PFSK-1 (cell line): ENCODE data around the gene SFTPB.

Experiments
- FOXP2 ChIP-seq: optimal IDR thresholded peaks from 2 replicates; pipeline ENCODE3; 2011; ENCODE audit warnings: borderline replicate concordance, control low read depth, inconsistent platforms; ENCODE audit not compliant: insufficient read depth; ENCODE audit errors: extremely low read length, extremely low read depth
- POLR2AphosphoS5 ChIP-seq: IDR thresholded peaks from 2 replicates; pipeline ENCODE4 v1.6.1; 2012; ENCODE audit warnings: low read depth, mild to moderate bottlenecking, control low read depth, low read length, moderate library complexity
- REST ChIP-seq, 2 experiments: IDR thresholded peaks; 2 replicates each; pipeline versions ENCODE4 v1.6.1 to v1.8.0; 2011 to 2012; ENCODE audit warnings: low read depth in 2 of 2, low read length in 2 of 2, control low read depth in 1 of 2, inconsistent platforms in 1 of 2, mild to moderate bottlenecking in 1 of 2, moderate library complexity in 1 of 2; ENCODE audit not compliant: insufficient read depth in 1 of 2
- SIN3A ChIP-seq: IDR thresholded peaks from 2 replicates; pipeline ENCODE4 v1.6.1; 2012; ENCODE audit warnings: mild to moderate bottlenecking, low read length, moderate library complexity, borderline replicate concordance; ENCODE audit not compliant: insufficient read depth
- TAF1 ChIP-seq: IDR thresholded peaks from 2 replicates; pipeline ENCODE4 v1.6.1; 2012; ENCODE audit warnings: low read length, control low read depth, borderline replicate concordance; ENCODE audit not compliant: insufficient read depth

The SFTPB gene

GRCh38 chr2:85703329-85703728, 35.3 kb upstream of the SFTPB start:
- no peak for TF ChIP-seq FOXP2

GRCh38 chr2:85702800-85703199, 34.8 kb upstream of the SFTPB start:
- TF ChIP-seq POLR2AphosphoS5 (no peak), TAF1 (no peak), FOXP2 (no peak), SIN3A (no peak)

GRCh38 chr2:85702172-85702571, 34.2 kb upstream of the SFTPB start:
- TF ChIP-seq REST (IDR thresholded peaks at IDR 0.05; ENCODE audit: insufficient read depth in 1 of 2, low read depth in 2 of 2, low read length in 2 of 2) (no peak), SIN3A (no peak), POLR2AphosphoS5 (no peak), TAF1 (no peak), FOXP2 (no peak)

GRCh38 chr2:85699325-85699724, 31.3 kb upstream of the SFTPB start:
- no peak for TF ChIP-seq TAF1
- TF ChIP-seq SIN3A: no peak
- TF ChIP-seq REST (IDR thresholded peaks at IDR 0.05; ENCODE audit: insufficient read depth in 1 of 2, low read depth in 2 of 2, low read length in 2 of 2): no peak
- TF ChIP-seq FOXP2: no peak
- TF ChIP-seq POLR2AphosphoS5: no peak

GRCh38 chr2:85698880-85699254, 30.9 kb upstream of the SFTPB start:
- no peak for TF ChIP-seq TAF1
- no peak for TF ChIP-seq REST (IDR thresholded peaks at IDR 0.05; ENCODE audit: insufficient read depth in 1 of 2, low read depth in 2 of 2, low read length in 2 of 2)
- TF ChIP-seq POLR2AphosphoS5: no peak
- no peak for TF ChIP-seq FOXP2
- no peak for TF ChIP-seq SIN3A

GRCh38 chr2:85698184-85698879, 30.3 kb upstream of the SFTPB start:
- TF ChIP-seq POLR2AphosphoS5 (no peak), FOXP2 (no peak), SIN3A (no peak), TAF1 (no peak), REST (IDR thresholded peaks at IDR 0.05; ENCODE audit: insufficient read depth in 1 of 2, low read depth in 2 of 2, low read length in 2 of 2) (no peak)
